Prostate gland (tissue), 2 donors: Measurements from ENCODE around the gene MYO1D.

Experiments used
- POLR2A ChIP-seq: fragments of 450-650 bp; IDR thresholded peaks from one replicate; pipeline ENCODE4 v1.6.1; 2016; ENCODE audit warnings: antibody characterized with exemption, mild to moderate bottlenecking
- TF ChIP-seq, protein P1 (sequence below), 4 experiments: fragments of 200-600 bp in 2 of 4; fragments of 450-650 bp in 2 of 4; sonication (generic) in 2 of 4; IDR thresholded peaks; 1 replicate in 3 of 4; 2 replicates in 1 of 4; pipeline ENCODE4 v1.5.1; 2016 to 2019; ENCODE audit warnings: antibody characterized with exemption in 4 of 4, mild to moderate bottlenecking in 2 of 4, moderate library complexity in 2 of 4

DNA sequence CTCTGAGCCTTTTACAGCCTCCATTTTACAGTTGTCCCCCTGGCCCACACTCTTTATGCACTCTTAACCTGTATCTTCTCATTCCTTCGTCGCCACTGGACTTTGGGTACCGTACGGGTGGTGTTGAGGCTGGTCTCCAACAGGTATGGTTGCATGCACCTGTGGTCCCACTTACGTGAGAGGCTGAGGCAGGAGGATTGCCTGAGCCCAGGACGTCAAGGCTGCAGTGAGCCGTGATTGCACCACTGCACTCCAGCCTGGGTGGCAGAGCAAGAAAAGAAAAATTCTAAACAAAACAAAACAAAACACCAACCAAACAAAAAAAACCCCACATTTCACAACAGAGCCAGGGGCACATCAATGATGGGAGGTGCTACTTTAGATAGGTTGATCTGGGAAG, 36.7 kb upstream of the MYO1D start:
- TF ChIP-seq, protein P1, sequence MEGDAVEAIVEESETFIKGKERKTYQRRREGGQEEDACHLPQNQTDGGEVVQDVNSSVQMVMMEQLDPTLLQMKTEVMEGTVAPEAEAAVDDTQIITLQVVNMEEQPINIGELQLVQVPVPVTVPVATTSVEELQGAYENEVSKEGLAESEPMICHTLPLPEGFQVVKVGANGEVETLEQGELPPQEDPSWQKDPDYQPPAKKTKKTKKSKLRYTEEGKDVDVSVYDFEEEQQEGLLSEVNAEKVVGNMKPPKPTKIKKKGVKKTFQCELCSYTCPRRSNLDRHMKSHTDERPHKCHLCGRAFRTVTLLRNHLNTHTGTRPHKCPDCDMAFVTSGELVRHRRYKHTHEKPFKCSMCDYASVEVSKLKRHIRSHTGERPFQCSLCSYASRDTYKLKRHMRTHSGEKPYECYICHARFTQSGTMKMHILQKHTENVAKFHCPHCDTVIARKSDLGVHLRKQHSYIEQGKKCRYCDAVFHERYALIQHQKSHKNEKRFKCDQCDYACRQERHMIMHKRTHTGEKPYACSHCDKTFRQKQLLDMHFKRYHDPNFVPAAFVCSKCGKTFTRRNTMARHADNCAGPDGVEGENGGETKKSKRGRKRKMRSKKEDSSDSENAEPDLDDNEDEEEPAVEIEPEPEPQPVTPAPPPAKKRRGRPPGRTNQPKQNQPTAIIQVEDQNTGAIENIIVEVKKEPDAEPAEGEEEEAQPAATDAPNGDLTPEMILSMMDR (IDR thresholded peaks at IDR 0.05) = no peak
- TF ChIP-seq POLR2A = no peak
